HG03442 (cell line): Measurements from ENCODE around the gene SPSB3.
"Not testable (repeated sequence)": the region's sequence is repeated elsewhere in the genome, so short reads cannot be mapped to it uniquely, and the experiment has no call there.

Source experiments
- ATAC-seq: cut with Tn5 transposase; IDR thresholded peaks from one replicate; pipeline ENCODE4 v1.9.1; 2021; ENCODE audit warnings: mild to moderate bottlenecking, moderate library complexity; ENCODE audit not compliant: unreplicated experiment

The SPSB3 gene

GRCh38 chr16:1744338-1744840, 38.0 kb downstream of the SPSB3 start:
- ATAC-seq, result no peak

- ATAC-seq, result no peak
Observed at GRCh38 chr16:1743376-1744337, 38.7 kb downstream of the SPSB3 start.

GRCh38 chr16:1741553-1742165, 40.7 kb downstream of the SPSB3 start:
- ATAC-seq, result no peak

- ATAC-seq, result no peak
Observed at GRCh38 chr16:1740781-1741490, 41.4 kb downstream of the SPSB3 start.

GRCh38 chr16:1740234-1740633, 42.1 kb downstream of the SPSB3 start:
- ATAC-seq, result no peak

GRCh38 chr16:1734816-1735215, 47.6 kb downstream of the SPSB3 start:
- ATAC-seq, result no peak

GRCh38 chr16:1734123-1734522, 48.2 kb downstream of the SPSB3 start:
- no peak for ATAC-seq

- not testable (repeated sequence) for ATAC-seq
Observed at GRCh38 chr16:1732551-1732987, 49.8 kb downstream of the SPSB3 start.

- no peak for ATAC-seq
Observed at GRCh38 chr16:1732071-1732470, 50.3 kb downstream of the SPSB3 start.

- ATAC-seq, result no peak
Observed at GRCh38 chr16:1731603-1732002, 50.8 kb downstream of the SPSB3 start.

- ATAC-seq, result no peak
Observed at GRCh38 chr16:1731073-1731472, 51.3 kb downstream of the SPSB3 start.

GRCh38 chr16:1729445-1729844, 52.9 kb downstream of the SPSB3 start:
- no peak for ATAC-seq

- no peak for ATAC-seq
Observed at GRCh38 chr16:1729026-1729425, 53.3 kb downstream of the SPSB3 start.

- ATAC-seq, result no peak
Observed at GRCh38 chr16:1727651-1728624, 54.4 kb downstream of the SPSB3 start.
